Neuronal stem cell (in vitro differentiated cells): ENCODE measurements around the gene MT1H.
"Not testable (repeated sequence)": the region's sequence is repeated elsewhere in the genome, so short reads cannot be mapped to it uniquely, and the experiment has no call there.

Experiments used
- DNase-seq: peaks from one replicate; pipeline ENCODE4 v3.0.0-alpha.2; 2013; ENCODE audit warnings: low spot score
- H2AFZ ChIP-seq: one replicate; pipeline ENCODE4 v1.6.1; 2013; ENCODE audit warnings: mild to moderate bottlenecking, low read length, inconsistent platforms
- H2AK5ac ChIP-seq: 2 replicates; pipeline ENCODE4 v1.6.1; 2013; ENCODE audit warnings: low read depth, mild to moderate bottlenecking, inconsistent platforms, low read length, moderate library complexity, mixed read lengths
- H2BK120ac ChIP-seq: 2 replicates; pipeline ENCODE4 v1.6.1; 2013; ENCODE audit warnings: low read depth, mild to moderate bottlenecking, inconsistent platforms, low read length, moderate library complexity, mixed read lengths
- H2BK12ac ChIP-seq: one replicate; pipeline ENCODE4 v1.6.1; 2013; ENCODE audit warnings: low read length, inconsistent platforms
- H2BK15ac ChIP-seq: 2 replicates; pipeline ENCODE4 v1.6.1; 2013; ENCODE audit warnings: mild to moderate bottlenecking, low read length, inconsistent platforms, mixed read lengths
- H2BK5ac ChIP-seq: one replicate; pipeline ENCODE4 v1.6.1; 2013; ENCODE audit warnings: inconsistent platforms, mild to moderate bottlenecking, low read length, moderate library complexity
- H3K14ac ChIP-seq: one replicate; pipeline ENCODE4 v1.6.1; 2013; ENCODE audit warnings: low read length, inconsistent platforms
- H3K18ac ChIP-seq: 2 replicates; pipeline ENCODE4 v1.6.1; 2013; ENCODE audit warnings: low read length, inconsistent platforms
- H3K23ac ChIP-seq: 2 replicates; pipeline ENCODE4 v1.6.1; 2013; ENCODE audit warnings: low read depth, mild to moderate bottlenecking, mixed read lengths, low read length, inconsistent platforms; ENCODE audit not compliant: poor library complexity
- H3K27ac ChIP-seq: replicated peaks from 3 replicates; pipeline ENCODE4 v1.5.1; 2013; ENCODE audit warnings: low read length, inconsistent platforms
- H3K27me3 ChIP-seq, 3 experiments: 2 replicates each; pipeline ENCODE4 v1.6.1; 2013; ENCODE audit warnings: low read length in 3 of 3, mild to moderate bottlenecking in 2 of 3, inconsistent platforms in 1 of 3, low read depth in 1 of 3, mixed read lengths in 1 of 3, moderate library complexity in 1 of 3; ENCODE audit not compliant: control insufficient read depth in 3 of 3, insufficient read depth in 3 of 3
- H3K36me3 ChIP-seq, 2 donors: replicated peaks in 1 of 2; 2 replicates each; pipeline ENCODE4 v1.6.1; 2013; ENCODE audit warnings: low read length in 2 of 2; ENCODE audit not compliant: control insufficient read depth in 2 of 2, insufficient read depth in 2 of 2
- H3K4ac ChIP-seq: 2 replicates; pipeline ENCODE4 v1.6.1; 2013; ENCODE audit warnings: inconsistent platforms, mild to moderate bottlenecking, low read length, moderate library complexity
- H3K4me1 ChIP-seq, 2 donors: 1 replicate in 1 of 2; 2 replicates in 1 of 2; pipeline ENCODE4 v1.6.1; 2013; ENCODE audit warnings: low read length in 2 of 2, low read depth in 1 of 2; ENCODE audit not compliant: control insufficient read depth in 2 of 2, insufficient read depth in 1 of 2
- H3K4me2 ChIP-seq: one replicate; pipeline ENCODE4 v1.6.1; 2013; ENCODE audit warnings: mild to moderate bottlenecking, low read length, inconsistent platforms; ENCODE audit not compliant: insufficient read depth, poor library complexity, severe bottlenecking
- H3K4me3 ChIP-seq, 2 donors: 2 replicates each; pipeline ENCODE4 v1.5.1; 2013; ENCODE audit warnings: low read length in 2 of 2, mild to moderate bottlenecking in 2 of 2, inconsistent platforms in 1 of 2, moderate library complexity in 1 of 2
- H3K79me1 ChIP-seq: one replicate; pipeline ENCODE4 v1.6.1; 2013; ENCODE audit warnings: low read depth, mild to moderate bottlenecking, inconsistent platforms, low read length, moderate library complexity
- H3K9ac ChIP-seq: one replicate; pipeline ENCODE4 v1.6.1; 2013; ENCODE audit warnings: mild to moderate bottlenecking, low read depth, low read length, inconsistent platforms; ENCODE audit not compliant: poor library complexity
- H3K9me3 ChIP-seq, 2 donors: replicated peaks in 1 of 2; 2 replicates each; pipeline versions ENCODE3 to v1.6.1; 2013; ENCODE audit warnings: low read length in 2 of 2, mild to moderate bottlenecking in 2 of 2, inconsistent platforms in 1 of 2, low read depth in 1 of 2, mixed read lengths in 1 of 2, moderate library complexity in 1 of 2; ENCODE audit not compliant: control insufficient read depth in 2 of 2, insufficient read depth in 1 of 2
- H4K8ac ChIP-seq: one replicate; pipeline ENCODE4 v1.6.1; 2013; ENCODE audit warnings: low read depth, mild to moderate bottlenecking, inconsistent platforms, low read length, moderate library complexity
- H4K91ac ChIP-seq: one replicate; pipeline ENCODE4 v1.6.1; 2013; ENCODE audit warnings: low read length, low read depth, mild to moderate bottlenecking, inconsistent platforms; ENCODE audit not compliant: poor library complexity
- WGBS, 2 donors: extraction: QIAGEN DNeasy Blood & Tissue Kit; methylation state at CpG; one replicate each; pipeline ENCODE4 v1.1.7; 2013; ENCODE audit warnings: missing lambda C conversion rate in 2 of 2, mixed read lengths in 1 of 2; ENCODE audit not compliant: insufficient read length in 2 of 2, insufficient replicate concordance in 1 of 2; ENCODE audit errors: extremely low coverage in 2 of 2; 5-methylcytosine and 5-hydroxymethylcytosine counted together

MT1H gene

DNA sequence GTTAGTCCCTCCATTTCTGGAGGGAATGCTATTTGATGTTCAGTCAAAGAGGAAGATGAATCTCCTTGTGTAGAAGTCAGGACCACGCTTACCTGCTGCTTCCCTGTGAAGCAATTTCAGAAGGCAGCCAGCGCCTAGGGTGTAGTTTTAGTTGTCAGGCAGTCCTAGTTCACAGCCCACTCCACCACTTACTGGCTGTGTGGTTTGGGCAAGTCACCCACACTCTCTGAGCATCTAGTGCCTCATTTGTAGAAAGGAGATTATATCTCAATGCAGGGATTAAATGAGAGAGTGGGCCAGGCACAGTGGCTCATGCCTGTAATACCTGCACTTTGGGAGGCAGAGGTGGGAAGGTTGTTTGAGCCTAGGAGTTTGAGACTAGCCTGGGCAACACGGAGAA lies 2.6 kb downstream of the MT1H start:
- H3K14ac ChIP-seq, H3K23ac ChIP-seq, H2AFZ ChIP-seq, H3K27ac ChIP-seq, H3K79me1 ChIP-seq, DNase-seq, H4K91ac ChIP-seq, H2BK12ac ChIP-seq, H4K8ac ChIP-seq, H2AK5ac ChIP-seq, H2BK5ac ChIP-seq, H3K18ac ChIP-seq, H3K36me3 ChIP-seq, H3K4ac ChIP-seq, H3K4me3 ChIP-seq, H3K4me2 ChIP-seq, H3K9ac ChIP-seq, H2BK15ac ChIP-seq, H2BK120ac ChIP-seq, H3K4me1 ChIP-seq, H3K9me3 ChIP-seq: not testable (repeated sequence)
- H3K27me3 ChIP-seq, result peaks cover 43 to 97% (median 94%) of the 10 kb centered on the region in 3 experiments
- WGBS, 2 donors, result no CpG with 5 or more reads among the region's 3 CpGs

DNA sequence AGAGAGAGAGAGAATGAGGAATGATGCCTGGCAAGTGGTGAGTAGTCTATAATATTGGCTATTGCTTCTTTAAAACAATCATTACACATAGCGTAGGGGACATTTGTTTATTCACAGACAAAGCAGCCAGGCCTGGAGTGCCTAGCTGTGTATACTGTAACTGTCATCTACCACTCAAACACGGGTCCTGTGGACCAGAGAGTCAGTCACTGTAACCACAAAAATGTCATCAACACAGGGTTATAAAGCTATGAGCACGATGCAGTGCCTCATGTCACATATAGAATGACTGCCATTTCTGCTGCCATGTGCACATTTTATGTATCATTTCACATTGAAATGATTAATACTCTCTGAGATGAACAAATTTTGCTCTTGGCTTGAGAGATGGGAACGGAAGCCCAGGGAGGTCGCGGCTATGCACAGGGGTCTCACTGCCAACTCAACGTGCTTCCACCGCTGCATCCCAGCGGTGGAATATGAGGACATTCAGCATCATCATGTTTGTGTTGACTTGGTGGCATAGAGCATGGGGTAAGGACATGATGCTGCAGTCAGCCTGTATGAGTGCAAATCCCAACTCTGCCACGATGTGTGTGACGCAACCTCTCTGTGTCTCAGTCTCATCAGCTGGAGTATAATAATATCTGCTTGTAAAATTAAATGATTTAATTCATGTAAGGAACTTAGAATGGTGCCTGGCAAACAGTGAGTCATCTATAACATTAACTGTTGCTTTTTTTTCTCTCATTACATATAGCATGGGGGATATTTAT lies 3.3 kb downstream of the MT1H start:
- Histone ChIP-seq H3K79me1 (no peaks in the 10 kb centered on the region), H3K9me3 (peaks cover 0 to 3% of the 10 kb centered on the region in 2 donors), H2BK120ac (no peak overlapping the region), H3K36me3 (no peaks in the 10 kb centered on the region), H4K8ac (no peak overlapping the region), H3K18ac (no peak overlapping the region), H4K91ac (no peak overlapping the region), H2AK5ac (no peak overlapping the region), H3K27me3 (peaks cover 35 to 97% (median 91%) of the 10 kb centered on the region in 3 experiments), H3K4ac (no peak overlapping the region), H3K23ac (peak overlapping the region; percentile 3), H2BK15ac (no peak overlapping the region), H3K4me2 (no peak overlapping the region), H2BK12ac (no peak overlapping the region), H2AFZ (no peak overlapping the region), H3K9ac (no peak overlapping the region), H3K14ac (no peak overlapping the region), H3K4me1 (peaks cover 0 to 6% of the 10 kb centered on the region in 2 donors), H3K4me3 (peak overlapping the region in 1 of 2 donors; percentile 44), H2BK5ac (no peak overlapping the region), H3K27ac (no peak overlapping the region)
- WGBS, 2 donors, result no CpG with 5 or more reads among the region's 11 CpGs
- DNase-seq, result no peak

DNA sequence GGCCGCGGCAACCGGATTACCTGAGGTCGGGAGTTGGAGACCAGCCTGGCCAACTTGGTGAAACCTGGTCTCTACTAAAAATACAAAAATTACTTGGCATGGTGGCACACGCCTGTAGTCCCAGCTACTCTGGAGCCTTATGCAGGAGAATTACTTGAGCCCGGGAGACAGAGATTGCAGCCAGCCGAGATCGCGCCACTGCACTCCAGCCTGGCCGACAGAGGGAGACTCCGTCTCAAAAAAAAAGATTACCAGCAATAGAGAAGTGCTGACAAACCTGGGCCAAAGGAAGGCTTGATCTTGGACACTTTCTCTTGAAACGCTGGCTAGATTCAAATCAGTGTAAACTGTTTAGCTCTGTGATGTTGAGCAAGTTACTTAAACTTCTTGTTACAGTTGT lies 4.3 kb downstream of the MT1H start:
- no peak overlapping the region for H4K8ac ChIP-seq
- no peaks in the 10 kb centered on the region for H3K36me3 ChIP-seq
- no peak overlapping the region for H3K27ac ChIP-seq
- H3K14ac ChIP-seq, result no peak overlapping the region
- WGBS, 2 donors, result no CpG with 5 or more reads among the region's 12 CpGs
- H3K4me3 ChIP-seq, result no peak overlapping the region
- H3K9me3 ChIP-seq, result peaks cover 0 to 3% of the 10 kb centered on the region in 2 donors
- no peak overlapping the region for H2AK5ac ChIP-seq
- no peaks in the 10 kb centered on the region for H3K79me1 ChIP-seq
- H2BK15ac ChIP-seq, result no peak overlapping the region
- H3K27me3 ChIP-seq, result peaks cover 27 to 94% (median 81%) of the 10 kb centered on the region in 3 experiments
- no peak for DNase-seq
- H3K23ac ChIP-seq, result no peak overlapping the region
- no peak overlapping the region for H3K9ac ChIP-seq
- peaks cover 0 to 6% of the 10 kb centered on the region in 2 donors for H3K4me1 ChIP-seq
- H2AFZ ChIP-seq, result no peak overlapping the region
- no peak overlapping the region for H3K4me2 ChIP-seq
- no peak overlapping the region for H2BK12ac ChIP-seq
- H4K91ac ChIP-seq, result no peak overlapping the region
- no peak overlapping the region for H3K4ac ChIP-seq
- H2BK120ac ChIP-seq, result no peak overlapping the region
- H2BK5ac ChIP-seq, result no peak overlapping the region
- H3K18ac ChIP-seq, result no peak overlapping the region

DNA sequence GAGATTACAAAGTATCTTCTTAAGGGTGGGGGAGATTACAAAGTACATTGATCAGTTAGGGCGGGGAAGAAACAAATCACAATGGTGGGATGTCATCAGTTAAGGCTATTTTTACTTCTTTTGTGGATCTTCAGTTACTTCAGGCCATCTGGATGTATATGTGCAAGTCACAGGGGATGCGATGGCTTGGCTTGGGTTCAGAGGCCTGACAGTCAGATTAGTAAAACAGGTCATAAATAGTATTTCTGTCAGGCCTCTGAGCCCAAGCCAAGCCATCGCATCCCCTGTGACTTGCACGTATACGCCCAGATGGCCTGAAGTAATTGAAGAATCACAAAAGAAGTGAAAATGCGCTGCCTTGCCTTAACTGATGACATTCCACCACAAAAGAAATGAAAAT lies 5.0 kb downstream of the MT1H start:
- not testable (repeated sequence) for H4K8ac ChIP-seq, H3K9ac ChIP-seq, H2BK120ac ChIP-seq, H2AK5ac ChIP-seq, H2BK12ac ChIP-seq, DNase-seq, H3K23ac ChIP-seq, H3K4me2 ChIP-seq, H3K79me1 ChIP-seq, H3K4me3 ChIP-seq, H3K4me1 ChIP-seq, H3K18ac ChIP-seq, H3K27ac ChIP-seq, H4K91ac ChIP-seq, H3K36me3 ChIP-seq, H3K4ac ChIP-seq, H2AFZ ChIP-seq, H3K14ac ChIP-seq, H3K9me3 ChIP-seq, H2BK5ac ChIP-seq, H2BK15ac ChIP-seq
- peaks cover 20 to 94% (median 74%) of the 10 kb centered on the region in 3 experiments for H3K27me3 ChIP-seq
- no CpG with 5 or more reads among the region's 6 CpGs for WGBS, 2 donors
